GM23338 (cell line): ENCODE data around the gene NDUFA11.

Experiments
- CREB1 ChIP-seq: fragments of 250-450 bp; sonication (Bioruptor Pico); IDR thresholded peaks from 2 replicates; pipeline ENCODE4 v1.5.0; 2020; ENCODE audit warnings: low read depth, mild to moderate bottlenecking, moderate library complexity
- CTCF ChIP-seq, 2 experiments: fragments of 200-600 bp in 1 of 2; sonication (generic) in 1 of 2; conservative IDR thresholded peaks; 2 replicates each; pipeline versions ENCODE4 v1.5.1 to v1.6.1; 2016 to 2017; ENCODE audit warnings: antibody characterized with exemption in 2 of 2, low read depth in 2 of 2, mild to moderate bottlenecking in 2 of 2, moderate library complexity in 1 of 2
- EZH2 ChIP-seq: fragments of 200-600 bp; sonication (generic); IDR thresholded peaks from one replicate; pipeline ENCODE4 v1.8.0; 2017; ENCODE audit warnings: antibody characterized with exemption, mild to moderate bottlenecking, low read depth; ENCODE audit not compliant: unreplicated experiment
- EZH2phosphoT487 ChIP-seq: fragments of 200-600 bp; sonication (generic); IDR thresholded peaks from one replicate; pipeline ENCODE4 v1.8.1; 2018; ENCODE audit warnings: antibody characterized with exemption; ENCODE audit not compliant: unreplicated experiment
- JUNB ChIP-seq: IDR thresholded peaks from one replicate; pipeline ENCODE4 v1.6.1; 2016; ENCODE audit warnings: antibody characterized with exemption; ENCODE audit not compliant: unreplicated experiment
- NANOG ChIP-seq: IDR thresholded peaks from 2 replicates; pipeline ENCODE4 v1.6.1; 2016; ENCODE audit warnings: antibody characterized with exemption, borderline replicate concordance
- POLR2AphosphoS5 ChIP-seq: IDR thresholded peaks from 2 replicates; pipeline ENCODE4 v1.6.1; 2016; ENCODE audit warnings: antibody characterized with exemption, low read depth
- REST ChIP-seq: IDR thresholded peaks from one replicate; pipeline ENCODE4 v1.6.1; 2018; ENCODE audit warnings: antibody characterized with exemption; ENCODE audit not compliant: unreplicated experiment
- ZNF331 ChIP-seq: fragments of 250-450 bp; sonication (Bioruptor Pico); IDR thresholded peaks from 2 replicates; pipeline ENCODE4 v1.5.0; 2020; ENCODE audit warnings: low read depth, mild to moderate bottlenecking, moderate library complexity

GRCh38 chr19:5890099-5890498 is 13.5 kb downstream of the NDUFA11 start:
- TF ChIP-seq NANOG (no peak), CTCF (conservative IDR thresholded peaks at IDR 0.05; ENCODE audit: low read depth in 2 of 2) (no peak), EZH2phosphoT487 (no peak), EZH2 (no peak), JUNB (no peak), POLR2AphosphoS5 (no peak), CREB1 (CRISPR knock-in tag) (no peak), REST (no peak), ZNF331 (CRISPR knock-in tag) (no peak)
